Measurements from ENCODE around the gene PLA2G12A. TPM values are rescaled to one million over a fixed set of nuclear protein-coding genes. Genes with fewer than 3 reads are reported as not detected.

PLA2G12A gene
- 10 to 100 TPM; 14.4 to 14.6 TPM for total RNA-seq

GRCh38 chr4:109729718-109730618, at the start of gene PLA2G12A:
Gene PLA2G12A, minus strand, starts transcription at chr4:109730070. Its CDS starts 261 bp downstream, at chr4:109729809.
- Mint-ChIP-seq H3K9me3 (ENCODE audit: low read depth) (no peaks in the 10 kb centered on the region), H3K4me1 (peaks cover 18% of the 10 kb centered on the region), H3K4me3 (peak within 1 kb of the TSS; percentile 87), H3K36me3 (peaks cover 11% of the 10 kb centered on the region), H3K27ac (peak within 1 kb of the TSS; percentile 83), H3K27me3 (no peaks in the 10 kb centered on the region)
- peak; percentile 89 for ATAC-seq
- DNase-seq = peak; percentile 72
- CTCF ChIA-PET = interaction anchor here (0.8 to 4.2 kb wide), 8 partner anchors 10 to 297 kb away, joined by 3 to 24 read pairs (median 3); partner anchors contain the start of genes CASP6 and SEC24B

GRCh38 chr4:109764789-109765402, 35.0 kb upstream of the PLA2G12A start:
- peaks cover 5% of the 10 kb centered on the region for H3K4me1 Mint-ChIP-seq
- H3K4me3 Mint-ChIP-seq = no peak overlapping the region
- no peaks in the 10 kb centered on the region for H3K36me3 Mint-ChIP-seq
- DNase-seq (no peak), ATAC-seq (no peak)
- H3K9me3 Mint-ChIP-seq (ENCODE audit: low read depth) = no peaks in the 10 kb centered on the region
- H3K27me3 Mint-ChIP-seq = peaks cover 10% of the 10 kb centered on the region
- CTCF ChIA-PET = no interaction called here
- no peak overlapping the region for H3K27ac Mint-ChIP-seq

DNA sequence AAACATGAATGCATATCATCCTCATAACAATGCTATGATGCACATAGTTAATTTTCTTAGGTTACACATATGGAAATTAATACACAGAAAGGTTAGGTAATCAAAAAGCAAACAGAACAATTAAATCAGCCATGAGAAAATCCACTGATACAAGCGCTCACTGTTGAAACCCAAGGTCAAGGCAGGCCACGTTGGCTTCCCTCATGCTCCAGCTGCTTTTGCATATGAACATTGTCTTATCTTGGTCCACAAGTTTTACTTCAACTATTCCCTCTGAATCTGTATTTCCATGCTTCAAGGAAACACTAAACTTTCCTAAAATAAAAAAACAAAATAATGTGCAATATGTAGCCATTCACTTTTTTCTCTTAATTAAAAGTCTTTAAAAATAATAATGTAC, 34.5 kb upstream of the PLA2G12A start:
- Mint-ChIP-seq H3K9me3 (ENCODE audit: low read depth) (no peaks in the 10 kb centered on the region), H3K4me3 (no peak overlapping the region), H3K4me1 (peaks cover 5% of the 10 kb centered on the region), H3K27ac (no peak overlapping the region), H3K36me3 (no peaks in the 10 kb centered on the region), H3K27me3 (peaks cover 7% of the 10 kb centered on the region)
- CTCF ChIA-PET = no interaction called here
- ATAC-seq = no peak
- DNase-seq = no peak

- Mint-ChIP-seq H3K36me3 (no peaks in the 10 kb centered on the region), H3K4me1 (peaks cover 5% of the 10 kb centered on the region), H3K27ac (no peak overlapping the region), H3K9me3 (ENCODE audit: low read depth) (no peaks in the 10 kb centered on the region), H3K4me3 (no peak overlapping the region), H3K27me3 (peaks cover 14% of the 10 kb centered on the region)
- CTCF ChIA-PET = no interaction called here
- DNase-seq (no peak), ATAC-seq (peak; percentile 47)
These were observed 30.8 kb upstream of the PLA2G12A start for GRCh38 chr4:109760682-109761081.

DNA sequence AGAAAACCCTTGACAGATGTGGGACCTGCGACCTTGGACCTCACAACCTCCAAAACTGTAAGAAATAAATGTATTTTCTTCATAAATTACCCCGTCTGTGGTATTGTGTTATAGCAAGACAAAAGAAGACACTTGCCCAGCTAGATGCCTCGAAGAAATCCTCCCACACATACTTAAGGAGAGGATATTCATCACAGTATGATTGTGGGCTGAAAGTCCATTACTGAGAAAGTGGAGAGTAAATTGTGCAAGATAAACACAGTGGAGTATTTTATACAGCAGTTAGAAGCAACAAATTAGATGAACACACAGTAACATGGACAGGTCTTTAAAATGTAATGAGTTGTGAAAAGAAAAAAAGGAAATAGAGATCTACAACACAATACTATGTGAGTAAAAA, 25.8 kb upstream of the PLA2G12A start:
- no peaks in the 10 kb centered on the region for H3K9me3 Mint-ChIP-seq (ENCODE audit: low read depth)
- peaks cover under 1% of the 10 kb centered on the region for H3K4me1 Mint-ChIP-seq
- H3K27ac Mint-ChIP-seq = no peak overlapping the region
- no peak for DNase-seq
- H3K36me3 Mint-ChIP-seq = no peaks in the 10 kb centered on the region
- H3K27me3 Mint-ChIP-seq = peaks cover 10% of the 10 kb centered on the region
- H3K4me3 Mint-ChIP-seq = no peak overlapping the region
- ATAC-seq = no peak
- CTCF ChIA-PET = interaction anchor here (0.6 to 0.9 kb wide), 2 partner anchors 25 to 500 kb away, joined by 4 read pairs; no protein-coding TSS in a partner anchor

DNA sequence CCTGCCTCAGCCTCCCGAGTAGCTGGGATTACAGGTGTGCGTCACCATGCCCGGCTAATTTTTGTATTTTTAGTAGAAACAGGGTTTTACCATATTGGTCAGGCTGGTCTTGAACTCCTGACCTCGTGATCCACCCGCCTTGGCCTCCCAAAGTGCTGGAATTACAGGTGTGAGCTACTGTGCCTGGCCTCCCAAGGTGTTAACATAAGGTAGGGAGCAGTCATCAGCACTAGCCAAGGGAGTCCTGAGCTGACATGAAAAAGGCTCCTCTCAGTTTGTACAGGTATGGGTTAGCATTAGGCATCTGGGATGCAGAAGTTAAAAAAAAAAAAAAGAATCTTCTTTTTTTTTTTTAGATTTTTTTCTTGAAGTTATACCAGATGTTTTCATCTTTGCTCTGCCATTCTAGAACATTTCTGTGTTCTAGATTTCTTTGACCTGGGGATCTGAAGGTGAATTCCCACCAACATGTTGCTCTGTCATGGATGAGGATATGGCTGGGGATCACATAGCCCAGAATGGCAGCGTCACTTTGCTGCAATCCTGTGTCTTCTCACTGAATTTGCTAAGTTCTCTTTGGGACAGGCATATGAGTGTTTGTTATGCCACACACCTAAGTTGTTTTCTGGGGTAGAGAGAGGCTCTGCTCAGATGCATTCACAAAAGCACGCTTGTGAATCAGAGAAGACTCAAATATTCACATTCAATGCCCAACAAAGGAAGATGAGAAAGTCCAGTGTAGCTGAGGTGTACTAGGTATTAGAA, 24.4 kb upstream of the PLA2G12A start:
- Mint-ChIP-seq H3K36me3 (no peaks in the 10 kb centered on the region), H3K27me3 (peaks cover 12% of the 10 kb centered on the region), H3K27ac (no peak overlapping the region), H3K9me3 (ENCODE audit: low read depth) (no peaks in the 10 kb centered on the region), H3K4me3 (no peak overlapping the region), H3K4me1 (no peaks in the 10 kb centered on the region)
- CTCF ChIA-PET = interaction anchor here (0.7 to 0.9 kb wide), 3 partner anchors 15 to 70 kb away, joined by 3 to 4 read pairs (median 3); no protein-coding TSS in a partner anchor
- DNase-seq (no peak), ATAC-seq (peak; percentile 79)

DNA sequence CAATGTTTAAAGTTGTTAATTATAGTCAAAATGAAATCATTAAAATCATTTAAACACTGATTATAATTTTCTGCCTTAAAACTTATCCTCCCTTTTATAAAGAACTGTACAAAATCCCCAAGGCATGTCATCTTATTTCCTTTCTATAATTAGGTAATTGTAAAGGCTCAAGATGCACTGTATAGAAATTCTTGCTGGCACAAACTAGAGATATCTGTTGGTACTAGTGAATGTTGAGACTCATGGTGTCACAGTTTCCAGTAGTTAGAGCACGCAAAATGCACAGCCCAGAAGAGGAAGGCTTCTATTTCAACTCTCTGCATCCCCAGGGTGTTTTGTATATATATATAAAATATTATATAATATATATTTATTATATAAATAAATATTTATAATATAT, 22.7 kb upstream of the PLA2G12A start:
- no peaks in the 10 kb centered on the region for H3K36me3 Mint-ChIP-seq
- H3K4me3 Mint-ChIP-seq = no peak overlapping the region
- no peaks in the 10 kb centered on the region for H3K4me1 Mint-ChIP-seq
- DNase-seq = no peak
- CTCF ChIA-PET = no interaction called here
- H3K9me3 Mint-ChIP-seq (ENCODE audit: low read depth) = no peaks in the 10 kb centered on the region
- H3K27ac Mint-ChIP-seq = no peak overlapping the region
- ATAC-seq = no peak
- peaks cover 17% of the 10 kb centered on the region for H3K27me3 Mint-ChIP-seq

- DNase-seq (no peak), ATAC-seq (no peak)
- Mint-ChIP-seq H3K9me3 (ENCODE audit: low read depth) (no peaks in the 10 kb centered on the region), H3K4me3 (no peak overlapping the region), H3K27ac (no peak overlapping the region), H3K27me3 (peaks cover 14% of the 10 kb centered on the region), H3K4me1 (no peaks in the 10 kb centered on the region), H3K36me3 (no peaks in the 10 kb centered on the region)
- CTCF ChIA-PET = no interaction called here
These were observed 22.0 kb upstream of the PLA2G12A start for GRCh38 chr4:109751852-109752251.

DNA sequence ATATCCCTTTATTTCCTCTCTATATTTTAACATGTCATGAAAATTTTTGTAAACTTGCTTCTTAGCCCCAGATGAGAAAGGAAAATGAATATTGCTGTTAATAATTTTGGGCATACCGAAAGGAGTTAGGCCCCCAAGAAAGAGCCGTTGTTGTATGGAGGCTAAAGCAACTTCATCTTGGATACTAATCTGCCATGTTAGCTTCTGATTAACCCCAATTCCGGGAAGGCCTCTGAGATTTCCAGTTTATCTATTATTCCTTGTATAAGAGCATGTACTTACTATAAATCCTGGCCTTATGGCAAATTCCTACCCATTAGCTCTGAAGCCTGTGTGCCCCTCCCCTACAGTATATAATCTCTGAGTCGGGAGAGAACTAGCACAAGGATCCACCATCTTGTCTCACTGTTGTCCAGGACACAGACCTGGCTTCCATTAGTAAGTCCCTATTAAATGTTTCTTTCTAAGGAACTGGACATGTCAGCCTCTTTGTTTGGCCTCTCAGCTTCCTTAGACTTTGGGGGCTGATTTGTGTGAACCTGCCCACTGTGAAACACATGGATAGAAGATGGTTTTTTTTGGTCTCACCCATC, 20.9 kb upstream of the PLA2G12A start:
- CTCF ChIA-PET = no interaction called here
- DNase-seq (no peak), ATAC-seq (no peak)
- H3K27me3 Mint-ChIP-seq = peaks cover 14% of the 10 kb centered on the region
- H3K4me3 Mint-ChIP-seq = no peak overlapping the region
- H3K36me3 Mint-ChIP-seq = no peaks in the 10 kb centered on the region
- H3K4me1 Mint-ChIP-seq = no peaks in the 10 kb centered on the region
- no peak overlapping the region for H3K27ac Mint-ChIP-seq
- no peaks in the 10 kb centered on the region for H3K9me3 Mint-ChIP-seq (ENCODE audit: low read depth)

GRCh38 chr4:109749388-109750082, 19.7 kb upstream of the PLA2G12A start:
- no peak for ATAC-seq
- CTCF ChIA-PET = no interaction called here
- no peaks in the 10 kb centered on the region for H3K4me1 Mint-ChIP-seq

DNA sequence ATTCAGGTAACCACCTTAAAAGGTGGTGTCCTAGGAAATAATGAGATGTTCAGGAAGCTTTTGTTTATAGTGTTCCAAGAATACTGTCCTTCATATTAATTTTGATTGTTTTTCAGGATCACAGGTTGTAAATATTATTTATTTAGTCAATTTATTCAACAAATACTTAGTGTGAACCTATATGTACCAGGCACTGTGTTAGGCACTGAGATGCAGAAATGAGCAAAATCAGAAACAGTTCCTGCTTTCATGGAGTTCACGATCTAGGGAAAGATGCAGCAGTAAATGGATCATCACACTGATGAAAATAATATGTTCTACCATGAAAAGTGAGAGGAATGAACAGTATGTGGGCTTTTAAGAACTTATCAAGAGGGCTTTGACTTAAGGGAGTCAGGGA, 18.2 kb upstream of the PLA2G12A start:
- Mint-ChIP-seq H3K4me1 (no peaks in the 10 kb centered on the region), H3K36me3 (no peaks in the 10 kb centered on the region), H3K27ac (no peak overlapping the region), H3K9me3 (ENCODE audit: low read depth) (no peaks in the 10 kb centered on the region), H3K4me3 (no peak overlapping the region), H3K27me3 (peaks cover 15% of the 10 kb centered on the region)
- DNase-seq (no peak), ATAC-seq (no peak)
- CTCF ChIA-PET = no interaction called here

More at GRCh38 chr4:109749388-109750082, 19.7 kb upstream of the PLA2G12A start:
- DNase-seq = no peak
- peaks cover 11% of the 10 kb centered on the region for H3K27me3 Mint-ChIP-seq
- no peak overlapping the region for H3K4me3 Mint-ChIP-seq
- no peaks in the 10 kb centered on the region for H3K9me3 Mint-ChIP-seq (ENCODE audit: low read depth)
- no peak overlapping the region for H3K27ac Mint-ChIP-seq
- no peaks in the 10 kb centered on the region for H3K36me3 Mint-ChIP-seq

- no peaks in the 10 kb centered on the region for H3K9me3 Mint-ChIP-seq (ENCODE audit: low read depth)
- no peaks in the 10 kb centered on the region for H3K4me1 Mint-ChIP-seq
These were observed 16.9 kb upstream of the PLA2G12A start for GRCh38 chr4:109746728-109747127.

More at GRCh38 chr4:109746728-109747127, 16.9 kb upstream of the PLA2G12A start:
- no peak for ATAC-seq
- Mint-ChIP-seq H3K27me3 (peaks cover 19% of the 10 kb centered on the region), H3K27ac (no peak overlapping the region), H3K4me3 (no peak overlapping the region), H3K36me3 (no peaks in the 10 kb centered on the region)
- no peak for DNase-seq
- CTCF ChIA-PET = no interaction called here
